HG02588 (cell line): ENCODE measurements around the gene FHIT.

Experiments used
- ATAC-seq: cut with Tn5 transposase; IDR thresholded peaks from one replicate; pipeline ENCODE4 v1.9.1; 2021; ENCODE audit warnings: mild to moderate bottlenecking, moderate library complexity; ENCODE audit not compliant: unreplicated experiment

Gene FHIT

GRCh38 chr3:59798372-59799086, 1452.7 kb downstream of the FHIT start:
- ATAC-seq: no peak

GRCh38 chr3:59797533-59797932, 1453.7 kb downstream of the FHIT start:
- ATAC-seq: no peak

- no peak for ATAC-seq
Observed at GRCh38 chr3:59796456-59796855, 1454.8 kb downstream of the FHIT start.

- no peak for ATAC-seq
Observed at GRCh38 chr3:59795756-59796155, 1455.5 kb downstream of the FHIT start.

GRCh38 chr3:59793976-59794375, 1457.3 kb downstream of the FHIT start:
- no peak for ATAC-seq

DNA sequence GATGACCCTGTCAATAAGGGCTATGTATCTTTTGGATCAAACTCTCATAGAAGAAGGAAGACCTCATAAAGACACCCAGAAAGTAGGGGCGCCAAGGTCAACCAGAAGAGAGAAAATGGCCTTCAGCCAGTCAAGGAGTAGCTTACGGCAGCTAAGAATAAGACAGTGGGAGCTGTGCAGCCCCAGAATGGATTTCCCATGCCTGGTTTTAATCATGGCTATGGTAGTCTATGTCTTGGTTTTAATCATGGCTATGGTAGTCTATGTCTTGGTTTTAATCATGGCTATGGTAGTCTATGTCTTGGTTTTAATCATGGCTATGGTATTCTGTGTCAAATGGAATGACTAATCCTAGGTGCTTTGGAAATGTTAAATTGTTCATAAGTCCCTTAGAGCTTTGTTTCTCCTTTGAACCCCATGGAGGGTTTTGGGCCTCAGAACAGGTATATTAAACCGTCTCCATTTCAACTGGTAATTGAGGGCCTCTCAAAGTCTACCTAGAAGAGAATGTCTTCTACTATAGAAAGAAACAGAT, 1459.4 kb downstream of the FHIT start:
- no peak for ATAC-seq

- ATAC-seq: no peak
Observed at GRCh38 chr3:59790241-59790640, 1461.0 kb downstream of the FHIT start.

DNA sequence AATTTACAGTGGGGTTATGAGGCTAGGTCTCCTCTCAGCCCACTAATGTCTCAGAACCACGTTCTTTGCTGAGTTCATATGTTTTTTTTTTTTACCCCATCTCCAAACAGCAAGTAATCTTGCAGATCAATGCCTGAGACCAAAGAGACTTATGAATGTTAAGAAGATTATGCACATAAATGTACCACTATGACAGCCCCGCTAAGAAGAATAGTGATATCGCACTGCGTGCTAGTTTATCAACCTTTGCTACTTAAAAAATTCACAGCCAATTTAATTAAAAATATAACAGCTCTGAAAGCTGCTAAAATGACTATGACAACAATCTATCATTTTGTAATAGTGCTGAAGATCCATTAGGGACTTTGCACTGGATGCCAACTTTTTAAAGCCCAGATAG, 1462.5 kb downstream of the FHIT start:
- no peak for ATAC-seq

GRCh38 chr3:59788133-59788532, 1463.1 kb downstream of the FHIT start:
- ATAC-seq: no peak

- ATAC-seq: no peak
Observed at GRCh38 chr3:59786374-59786773, 1464.9 kb downstream of the FHIT start.

DNA sequence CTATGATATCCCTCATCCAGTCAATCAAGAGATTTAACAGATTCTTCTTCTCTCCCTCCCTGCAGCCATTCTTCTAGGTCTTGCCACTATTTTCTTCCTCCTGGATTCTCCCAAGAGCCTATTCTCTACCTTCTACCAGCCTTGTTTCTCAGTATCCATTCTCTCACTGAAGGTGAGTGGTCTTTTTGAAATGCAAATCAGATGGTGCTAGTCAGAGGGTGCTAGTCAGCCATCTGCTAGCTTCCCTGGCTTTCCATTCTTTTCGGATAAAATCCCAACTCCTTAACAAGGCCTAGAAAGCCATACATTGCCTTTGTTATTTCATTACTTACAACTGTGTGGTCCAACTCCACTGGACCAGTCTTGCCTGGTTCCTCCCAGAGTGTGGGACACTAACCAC, 1467.1 kb downstream of the FHIT start:
- no peak for ATAC-seq

- ATAC-seq: no peak
Observed at GRCh38 chr3:59783468-59783988, 1467.7 kb downstream of the FHIT start.

DNA sequence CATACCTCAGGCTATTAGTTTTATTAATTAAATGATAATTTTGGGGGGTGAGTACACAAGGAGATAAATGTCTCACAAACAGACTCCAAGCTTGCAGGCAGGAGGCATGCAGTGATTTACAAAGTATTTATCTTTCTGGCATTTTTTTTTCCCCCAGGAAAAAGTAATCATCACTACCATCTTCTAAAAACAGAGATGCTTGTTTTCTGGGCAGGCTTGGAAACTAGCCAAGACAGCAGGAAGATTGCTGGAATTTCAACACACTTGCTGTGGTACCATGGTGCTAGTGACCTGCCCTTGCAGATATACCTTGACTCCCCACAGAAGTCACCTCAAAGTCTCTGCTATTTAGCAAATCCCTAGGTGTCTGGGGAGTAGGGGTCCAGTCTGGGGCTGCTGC, 1468.6 kb downstream of the FHIT start:
- no peak for ATAC-seq

- no peak for ATAC-seq
Observed at GRCh38 chr3:59780209-59780608, 1471.0 kb downstream of the FHIT start.

DNA sequence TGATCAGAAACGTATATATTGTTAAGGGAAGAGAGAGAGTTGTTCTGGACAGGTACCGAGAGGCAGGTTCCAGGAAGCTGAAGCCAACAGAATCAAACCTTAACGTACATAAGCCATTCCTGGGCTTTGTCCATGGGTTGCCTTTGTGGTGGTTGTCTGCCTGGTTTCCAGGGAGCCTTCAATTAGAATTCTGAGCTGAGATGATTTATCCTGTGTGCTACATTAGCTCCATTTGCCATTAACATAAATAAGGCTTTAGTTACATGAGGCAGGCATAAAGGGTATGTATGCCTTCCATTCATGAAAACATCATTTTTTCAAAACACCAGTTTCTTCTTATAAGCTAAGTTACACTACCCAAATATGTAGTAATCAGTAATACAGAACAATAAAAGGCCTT, 1472.0 kb downstream of the FHIT start:
- no peak for ATAC-seq

GRCh38 chr3:59777667-59778077, 1473.6 kb downstream of the FHIT start:
- no peak for ATAC-seq

DNA sequence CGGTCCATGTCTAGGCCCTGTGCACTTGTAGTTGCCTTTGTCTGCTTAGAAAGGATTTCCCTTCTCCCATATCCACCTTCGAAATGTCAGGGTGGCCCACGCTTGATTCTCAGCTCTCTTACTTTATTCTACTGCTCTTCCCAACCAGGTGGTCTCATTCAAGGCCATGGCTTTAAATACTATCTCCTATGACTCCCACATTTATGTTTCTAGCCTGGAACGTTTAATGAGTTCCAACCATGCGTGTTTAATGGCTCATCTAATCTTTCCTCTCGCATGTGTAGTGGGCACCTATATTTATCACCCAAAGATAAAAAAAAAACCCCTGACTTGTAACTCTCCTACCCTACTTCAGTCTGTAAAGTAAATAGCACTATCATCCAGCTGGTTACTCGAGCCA, 1474.2 kb downstream of the FHIT start:
- no peak for ATAC-seq

DNA sequence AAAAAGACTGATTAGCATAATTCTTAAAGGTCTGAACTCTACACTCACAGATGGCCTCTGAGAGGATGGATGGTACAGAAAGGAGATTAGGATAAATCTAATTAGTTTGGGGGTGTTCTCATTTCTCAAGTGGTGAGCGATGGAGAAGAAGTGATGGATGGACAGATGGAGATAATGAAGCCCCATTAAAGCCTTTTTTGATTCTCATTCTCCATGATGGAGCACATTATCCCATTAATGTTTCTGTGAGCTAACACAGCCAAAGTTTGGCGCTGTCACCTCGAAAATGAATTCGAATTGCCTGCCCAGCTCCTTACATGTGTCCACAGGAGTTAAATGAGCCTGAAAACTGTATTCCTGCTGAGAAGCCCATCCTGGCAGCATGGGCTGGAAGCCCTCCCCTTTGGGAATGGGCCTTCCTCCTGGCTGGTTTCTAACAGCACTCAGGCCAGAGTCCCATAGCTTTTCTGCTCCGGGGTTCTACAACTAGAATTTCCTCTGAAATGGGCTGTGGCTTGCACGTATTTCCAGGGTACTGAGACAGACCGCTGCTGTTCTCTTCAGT, 1475.4 kb downstream of the FHIT start:
- no peak for ATAC-seq

DNA sequence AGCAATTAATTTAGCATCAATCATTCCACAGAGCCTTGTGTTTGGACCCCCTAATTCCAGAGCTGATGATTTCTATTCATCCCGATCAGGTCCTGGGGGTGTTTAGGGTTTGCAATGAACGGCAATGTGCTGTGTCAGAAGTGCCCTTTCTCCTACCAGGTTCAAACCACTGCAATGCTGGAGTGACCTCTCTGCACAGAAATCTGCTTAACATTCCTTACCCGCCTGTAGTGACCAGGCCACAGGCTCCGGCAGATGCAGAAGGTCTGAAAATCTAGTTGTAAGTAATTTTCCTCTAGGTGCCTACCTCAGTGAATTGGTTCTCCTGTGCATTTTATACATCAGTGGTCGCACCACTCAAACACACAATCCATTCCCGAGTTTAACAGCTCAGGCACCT, 1476.1 kb downstream of the FHIT start:
- ATAC-seq: no peak

DNA sequence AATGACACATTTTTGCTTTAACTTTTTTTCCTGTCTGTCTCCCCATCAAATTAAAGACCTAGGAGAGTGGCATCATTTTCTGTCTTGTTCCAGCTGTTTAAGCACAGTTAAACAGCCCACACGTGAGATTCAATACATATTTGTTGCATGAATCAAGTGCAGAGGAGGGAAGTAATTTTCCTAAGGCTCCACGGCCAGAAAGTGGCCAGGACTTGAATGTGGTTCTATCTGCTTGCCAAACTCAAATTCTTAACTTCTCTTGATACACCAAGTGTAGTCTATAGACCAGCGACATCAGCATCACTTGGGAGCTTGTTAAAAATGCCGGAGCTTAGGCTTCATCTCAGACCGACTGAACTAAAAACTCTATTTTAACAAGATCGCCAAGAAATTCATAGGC, 1476.6 kb downstream of the FHIT start:
- ATAC-seq: no peak

DNA sequence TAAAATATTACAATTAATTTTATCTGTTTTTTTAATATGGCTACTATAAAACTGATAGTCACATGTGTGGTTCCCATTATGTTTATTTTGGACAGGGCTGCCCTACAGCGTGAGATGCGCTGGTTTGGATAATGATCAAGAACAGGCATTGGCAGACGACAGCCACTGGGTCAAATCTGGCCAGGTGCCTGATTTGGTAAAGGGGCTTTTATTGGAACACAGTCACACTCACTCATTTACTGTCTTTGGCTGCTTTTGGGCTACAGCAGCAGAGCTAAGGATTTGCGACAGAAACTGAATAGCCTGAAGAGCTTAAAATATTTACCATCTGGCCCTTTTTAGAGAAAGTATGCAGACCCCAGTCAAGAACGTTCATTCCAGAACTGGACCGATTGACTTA, 1477.3 kb downstream of the FHIT start:
- no peak for ATAC-seq
